Choroid plexus epithelial cell (primary cell): Measurements from ENCODE around the gene SUSD1.
"Not testable (repeated sequence)": the region's sequence is repeated elsewhere in the genome, so short reads cannot be mapped to it uniquely, and the experiment has no call there.

Experiments
- DNase-seq: peaks from one replicate; pipeline ENCODE4 v3.0.0-alpha.2; 2010; ENCODE audit warnings: low read depth
- H3K4me3 ChIP-seq: 2 replicates; pipeline ENCODE4 v1.5.1; 2011; ENCODE audit warnings: low read depth, mild to moderate bottlenecking, control low read depth, low read length, moderate library complexity
- TF ChIP-seq, protein P1 (sequence below): conservative IDR thresholded peaks from 2 replicates; pipeline ENCODE4 v1.5.1; 2011; ENCODE audit warnings: low read depth, mild to moderate bottlenecking, control low read depth, inconsistent platforms, low read length, moderate library complexity

The SUSD1 gene

DNA sequence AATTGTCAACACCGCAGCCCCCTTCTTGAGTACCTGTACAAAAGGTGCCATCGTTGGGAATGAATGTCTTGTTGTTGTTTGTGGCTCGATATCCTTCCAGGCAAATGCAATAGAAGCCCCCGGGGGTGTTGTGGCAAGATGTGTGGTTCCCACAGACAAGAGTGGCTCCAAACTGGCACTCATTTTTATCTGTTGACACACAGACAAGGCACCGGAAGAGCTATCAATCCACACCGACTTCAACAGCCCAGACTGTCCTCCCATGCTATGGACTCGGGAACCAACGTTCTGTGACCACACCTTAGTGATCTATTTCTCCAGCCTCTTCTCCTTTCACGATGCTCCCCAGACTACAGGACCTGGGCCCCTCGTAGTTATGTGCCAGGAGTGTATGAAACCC is 25.9 kb downstream of the SUSD1 start:
- no peak overlapping the region for H3K4me3 ChIP-seq
- TF ChIP-seq, protein P1, sequence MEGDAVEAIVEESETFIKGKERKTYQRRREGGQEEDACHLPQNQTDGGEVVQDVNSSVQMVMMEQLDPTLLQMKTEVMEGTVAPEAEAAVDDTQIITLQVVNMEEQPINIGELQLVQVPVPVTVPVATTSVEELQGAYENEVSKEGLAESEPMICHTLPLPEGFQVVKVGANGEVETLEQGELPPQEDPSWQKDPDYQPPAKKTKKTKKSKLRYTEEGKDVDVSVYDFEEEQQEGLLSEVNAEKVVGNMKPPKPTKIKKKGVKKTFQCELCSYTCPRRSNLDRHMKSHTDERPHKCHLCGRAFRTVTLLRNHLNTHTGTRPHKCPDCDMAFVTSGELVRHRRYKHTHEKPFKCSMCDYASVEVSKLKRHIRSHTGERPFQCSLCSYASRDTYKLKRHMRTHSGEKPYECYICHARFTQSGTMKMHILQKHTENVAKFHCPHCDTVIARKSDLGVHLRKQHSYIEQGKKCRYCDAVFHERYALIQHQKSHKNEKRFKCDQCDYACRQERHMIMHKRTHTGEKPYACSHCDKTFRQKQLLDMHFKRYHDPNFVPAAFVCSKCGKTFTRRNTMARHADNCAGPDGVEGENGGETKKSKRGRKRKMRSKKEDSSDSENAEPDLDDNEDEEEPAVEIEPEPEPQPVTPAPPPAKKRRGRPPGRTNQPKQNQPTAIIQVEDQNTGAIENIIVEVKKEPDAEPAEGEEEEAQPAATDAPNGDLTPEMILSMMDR = no peak
- DNase-seq = no peak

DNA sequence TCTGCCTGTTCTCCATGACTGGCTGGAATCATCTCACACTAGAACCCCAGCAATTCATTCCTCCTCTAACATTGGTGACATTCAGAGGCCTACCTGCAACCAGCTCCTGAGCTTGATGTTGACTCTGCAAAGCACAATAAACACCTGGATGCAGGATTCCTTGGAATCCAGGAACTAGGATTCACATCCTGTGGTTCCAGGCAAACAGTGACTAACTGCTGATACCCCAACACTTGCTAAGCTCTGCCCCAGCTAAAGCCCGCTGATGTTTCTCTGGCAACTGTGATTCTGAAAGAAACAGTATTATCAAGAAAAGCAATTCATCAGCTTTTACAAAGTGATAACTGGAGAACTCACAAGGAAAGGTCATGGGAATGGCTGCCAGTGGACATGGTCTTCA is 29.2 kb downstream of the SUSD1 start:
- TF ChIP-seq, protein P1 = no peak
- H3K4me3 ChIP-seq = no peak overlapping the region
- no peak for DNase-seq

DNA sequence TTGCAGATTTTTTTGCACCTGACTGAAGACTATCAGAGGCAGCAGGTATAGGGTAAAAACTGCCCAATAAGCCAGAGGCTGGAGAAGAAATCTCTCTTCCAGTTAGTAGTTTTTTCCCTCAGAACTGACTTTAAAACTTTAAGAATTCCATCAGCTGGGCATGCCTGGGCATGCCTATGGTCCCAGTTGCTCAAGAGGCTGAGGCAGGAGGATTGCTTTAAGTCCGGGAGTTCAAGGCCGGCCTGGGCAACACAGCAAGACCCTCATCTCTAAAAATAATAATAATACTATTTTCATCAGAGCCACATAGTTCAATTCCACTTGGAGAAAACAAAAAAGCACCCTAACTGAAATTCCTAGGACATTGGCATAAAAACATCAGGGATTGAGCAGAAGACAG is 30.3 kb downstream of the SUSD1 start:
- H3K4me3 ChIP-seq = no peak overlapping the region
- TF ChIP-seq, protein P1 = no peak
- no peak for DNase-seq

DNA sequence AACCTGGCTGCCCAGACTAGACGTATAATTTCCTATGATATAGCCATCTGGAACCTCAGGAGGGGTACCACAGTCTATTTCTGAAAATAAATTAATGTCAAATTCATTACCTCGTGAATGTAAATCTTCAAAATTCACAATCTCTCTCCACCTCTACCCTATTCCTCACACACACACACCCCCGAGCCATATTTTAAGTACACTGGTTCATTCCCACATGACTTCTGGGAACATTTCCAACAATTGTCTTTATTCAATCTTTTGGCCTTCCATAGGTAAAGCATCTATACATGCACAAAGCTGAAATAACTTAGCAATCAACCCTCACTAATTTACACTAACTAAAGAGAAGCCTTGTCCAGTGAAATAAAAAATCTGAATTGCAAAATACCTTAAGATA is 32.7 kb downstream of the SUSD1 start:
- H3K4me3 ChIP-seq = no peak overlapping the region
- DNase-seq = no peak
- TF ChIP-seq, protein P1 = no peak

DNA sequence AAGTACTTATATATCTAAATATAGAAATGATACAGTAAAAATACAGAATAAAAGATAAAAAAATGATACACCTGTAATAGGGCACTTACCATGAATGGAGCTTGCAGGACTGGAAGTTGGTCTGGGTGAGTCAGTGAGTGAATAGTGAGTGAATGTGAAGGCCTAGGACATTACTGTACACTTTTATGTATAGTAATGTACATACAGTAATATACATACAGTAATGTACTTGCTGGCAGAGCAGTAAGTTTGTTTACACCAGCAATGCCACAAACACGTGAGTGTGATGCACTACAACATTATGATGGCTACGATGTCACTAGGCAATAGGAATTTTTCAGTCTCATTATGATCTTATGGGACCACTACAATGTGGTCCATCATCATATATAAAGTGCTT is 34.2 kb downstream of the SUSD1 start:
- DNase-seq = no peak
- TF ChIP-seq, protein P1 = no peak
- no peak overlapping the region for H3K4me3 ChIP-seq

DNA sequence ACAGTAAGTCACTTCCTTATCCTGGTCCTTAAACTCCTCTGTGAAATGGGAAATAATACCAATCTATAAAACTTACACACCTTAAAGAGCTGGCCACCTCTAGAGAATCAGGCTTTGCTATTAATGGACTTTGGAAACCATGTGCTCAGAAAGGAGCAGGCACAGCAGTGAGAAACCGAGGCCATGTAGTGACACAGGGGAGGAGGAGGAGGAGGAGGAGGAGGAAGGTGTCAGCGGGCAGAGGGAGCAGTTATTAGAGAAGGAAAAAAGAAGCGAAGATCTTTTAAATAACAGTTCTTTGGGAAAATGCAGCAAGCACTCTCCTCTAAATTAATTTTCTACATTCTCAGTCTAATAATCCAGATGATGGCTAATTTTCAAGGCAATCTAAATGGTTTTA is 38.0 kb downstream of the SUSD1 start:
- H3K4me3 ChIP-seq = no peak overlapping the region
- TF ChIP-seq, protein P1 = no peak
- DNase-seq = no peak

DNA sequence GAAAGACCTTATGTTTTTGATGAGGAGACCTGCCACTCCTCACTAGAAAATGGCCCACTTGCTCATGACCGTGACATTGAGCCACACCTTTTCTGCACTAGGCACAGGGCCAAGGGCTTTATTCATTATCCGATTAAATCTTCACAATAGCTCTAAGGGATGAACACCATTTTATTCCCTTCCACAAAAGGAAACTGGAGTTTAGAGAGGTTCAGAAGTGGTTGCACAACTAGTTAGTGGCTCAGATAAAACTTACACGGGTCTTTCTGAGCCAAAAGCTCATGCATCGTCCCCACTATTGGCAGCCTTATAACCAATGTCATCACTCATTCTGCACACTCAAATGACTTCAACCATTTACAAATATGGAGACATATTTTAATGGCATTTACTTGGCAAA is 39.4 kb downstream of the SUSD1 start:
- no peak overlapping the region for H3K4me3 ChIP-seq
- TF ChIP-seq, protein P1 = no peak
- DNase-seq = no peak

DNA sequence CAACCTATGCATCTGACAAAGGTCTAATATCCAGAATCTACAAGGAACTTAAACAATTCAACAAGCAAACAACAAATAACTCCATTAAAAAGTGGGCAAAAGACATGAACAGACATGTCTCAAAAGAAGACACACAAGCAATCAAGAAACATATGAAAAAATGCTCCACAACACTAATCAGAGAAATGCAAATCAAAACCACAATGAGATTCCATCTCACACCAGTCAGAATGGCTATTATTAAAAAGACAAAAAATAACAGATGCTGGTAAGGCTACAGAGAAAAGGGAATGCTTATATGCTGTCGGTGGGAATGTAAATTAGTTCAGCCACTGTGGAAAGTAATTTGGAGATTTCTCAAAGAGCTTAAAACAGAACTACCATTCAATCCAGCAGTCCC is 41.3 kb downstream of the SUSD1 start:
- H3K4me3 ChIP-seq, DNase-seq: not testable (repeated sequence)
